Measurements from ENCODE around the gene MYL11. TPM values are rescaled to one million over a fixed set of nuclear protein-coding genes. Genes with fewer than 3 reads are reported as not detected.

MYL11 gene
- total RNA-seq, 1 experiment from 2014 or later = not detected

GRCh38 chr16:30409125-30410060 is 34.8 kb downstream of the MYL11 start:
- CTCF ChIA-PET = interaction anchor here (0.6 to 2.1 kb wide), 28 partner anchors 9 to 745 kb away, joined by 3 to 34 read pairs (median 4); partner anchors contain the start of genes CD2BP2, DCTPP1, GDPD3 and TBC1D10B
- H3K27me3 ChIP-seq (ENCODE audit: insufficient read depth, low read length) = no peaks in the 10 kb centered on the region
- H2AFZ ChIP-seq (ENCODE audit: low read depth, low read length, poor library complexity, severe bottlenecking) = no peak overlapping the region
- TF ChIP-seq JUND (IDR thresholded peaks at IDR 0.05) = no peak
- TF ChIP-seq YY1 (IDR thresholded peaks at IDR 0.05; ENCODE audit: extremely low read depth, insufficient replicate concordance, low read depth, low read length) = peak; percentile 39
- TF ChIP-seq CBX3 (IDR thresholded peaks at IDR 0.05; ENCODE audit: low read depth) = no peak
- peak; percentile 94 for TF ChIP-seq RAD21 (IDR thresholded peaks at IDR 0.05; ENCODE audit: low read depth)
- peak; percentile 91 to 98 (median 96) for TF ChIP-seq CTCF (IDR thresholded peaks at IDR 0.05 in 2 of 3, conservative IDR thresholded peaks at IDR 0.05 in 1 of 3; ENCODE audit: borderline replicate concordance in 1 of 3, insufficient read depth in 1 of 3, low read depth in 2 of 3, low read length in 2 of 3)
- no TSS peak for BruUV-seq (replicated peaks)
- RAD21 ChIA-PET (ENCODE audit: low non-redundant PET in 1 of 2, low total read pairs in 2 of 2, uncharacterized antibody in 2 of 2, unreplicated experiment in 2 of 2) = interaction anchor here (0.6 to 0.9 kb wide), 5 partner anchors 9 to 297 kb away, joined by 3 to 6 read pairs (median 3); partner anchors contain the start of gene GDPD3 (in 1 of the 2)
- POLR2A ChIA-PET = interaction anchor here (0.7 to 1.5 kb wide), 6 partner anchors 8 to 317 kb away, joined by 3 to 9 read pairs (median 4); partner anchors contain the start of genes TBX6 and ZNF48
- DNase-seq (ENCODE audit: low read depth, low spot score) (peak; percentile 78), ATAC-seq (peak; percentile 67)
- no peaks in the 10 kb centered on the region for H3K9me3 ChIP-seq (ENCODE audit: control insufficient read depth in 1 of 2, insufficient read depth in 1 of 2, low read depth in 1 of 2, low read length in 2 of 2)
- intact Hi-C loops (cut with micrococcal nuclease) = loop anchor here (2.0 to 5.0 kb wide), 2 partner anchors 39 to 317 kb away; partner anchors contain the start of genes TBC1D10B and TBX6
- H3K4me1 ChIP-seq (ENCODE audit: control insufficient read depth in 1 of 2, insufficient read depth in 2 of 2, low read length in 2 of 2) = peaks cover 18 to 39% of the 10 kb centered on the region in 2 experiments
- peak overlapping the region; percentile 63 for H3K27ac ChIP-seq (ENCODE audit: low read depth, low read length)
- H4K20me1 ChIP-seq (ENCODE audit: insufficient read depth) = no peaks in the 10 kb centered on the region
- H3K9ac ChIP-seq (ENCODE audit: low read length) = 0 out of 2 replicates have a peak overlapping the region, but pooled peaks have one; percentile 25
- H3K79me2 ChIP-seq (ENCODE audit: insufficient read depth, low read length) = peaks cover 48% of the 10 kb centered on the region
- H3K36me3 ChIP-seq (ENCODE audit: control insufficient read depth in 1 of 2, insufficient read depth in 2 of 2, low read length in 2 of 2) = peaks cover 6 to 25% of the 10 kb centered on the region in 2 experiments; a peak in 1 of 4 replicates
- peak overlapping the region in 1 of 2 experiments; percentile 7; a peak in 1 of 4 replicates for H3K4me3 ChIP-seq (replicated peaks in 1 of 2; ENCODE audit: low read depth in 1 of 2, low read length in 2 of 2)
- H3K4me2 ChIP-seq (ENCODE audit: low read length) = peak overlapping the region; percentile 88
- H3K9me2 ChIP-seq (ENCODE audit: insufficient read depth) = no peaks in the 10 kb centered on the region
